Right ventricle myocardium inferior (tissue), 1 donor: Measurements from ENCODE around the gene ESYT2. TPM values are rescaled to one million over a fixed set of nuclear protein-coding genes. Genes with fewer than 3 reads are reported as not detected.

Experiments
- ATAC-seq: fragments of 200-7000 bp; cut with Tn5 transposase; one replicate; pipeline ENCODE4 v1.9.1; 2020; ENCODE audit warnings: mild to moderate bottlenecking, moderate library complexity
- DNase-seq: peaks from one replicate; pipeline ENCODE4 v3.0.0; 2021; ENCODE audit errors: missing footprints
- intact Hi-C: fragments of 100-400 bp; cut with DNase I; formaldehyde crosslinking; loops from one replicate; pipeline ENCODE4 v1.11.0; 2022
- total RNA-seq: library from RNA; stranded (reverse); fragmentation: NEBNext Ultra II Directional; extraction: Animal tissue kit (Norgen Biotek cat#: 25700); gene quantifications from one replicate; pipeline ENCODE4 v1.2.1, GENCODE V29; 2021
- donor health status: DM: no; HTN: yes; CAD: no; lungs with severe emphysema.

Gene ESYT2
- total RNA-seq, 1 donor from 2014 or later, result 42.5 TPM

- DNase-seq (no peak), ATAC-seq (no peak)
- intact Hi-C loops, result no loop called here
These were observed 16.6 kb downstream of the ESYT2 start for GRCh38 chr7:158812684-158813083.

DNA sequence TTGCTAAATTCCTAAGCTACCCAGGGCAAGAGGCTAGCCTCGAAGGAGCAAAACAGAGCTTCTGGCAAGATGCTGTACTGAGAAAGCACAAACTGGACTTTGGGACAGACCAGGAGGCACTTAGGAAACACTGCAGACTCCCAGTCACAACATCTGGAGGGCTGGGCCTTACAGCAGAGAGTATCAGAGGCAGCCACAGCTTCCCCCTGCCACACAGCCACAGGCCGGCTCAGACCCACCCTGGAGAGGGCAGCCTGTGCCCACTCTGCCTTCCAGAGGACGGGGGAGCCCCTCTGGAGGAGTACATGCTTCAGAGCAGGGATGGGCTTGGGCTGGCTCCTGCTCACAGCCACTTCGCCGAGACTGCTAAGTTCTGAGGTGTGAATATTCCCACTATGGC lies 17.4 kb downstream of the ESYT2 start:
- DNase-seq, result no peak
- intact Hi-C loops, result no loop called here
- ATAC-seq, result peak; percentile 79

DNA sequence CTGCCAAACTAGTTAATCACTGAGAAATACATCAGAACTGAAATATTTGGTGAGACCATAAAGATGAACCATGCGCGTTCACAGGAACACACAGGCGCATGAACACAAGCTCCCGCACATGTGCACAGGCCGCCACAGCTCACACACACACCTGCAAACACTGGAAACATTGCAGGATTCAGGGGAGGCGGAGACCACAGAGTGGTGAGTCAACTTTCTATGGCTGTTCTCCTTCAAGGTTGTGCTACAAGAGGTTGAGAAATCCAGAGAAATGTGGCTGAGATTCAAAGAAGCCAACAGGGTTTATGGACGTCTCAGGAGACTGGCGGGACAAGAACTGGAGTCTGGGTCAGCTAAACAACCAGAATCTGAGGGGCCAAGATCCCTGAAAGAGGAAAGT lies 17.8 kb downstream of the ESYT2 start:
- no peak for DNase-seq
- peak; percentile 45 for ATAC-seq
- intact Hi-C loops, result no loop called here

- DNase-seq (no peak), ATAC-seq (no peak)
- intact Hi-C loops, result no loop called here
These were observed 18.5 kb downstream of the ESYT2 start for GRCh38 chr7:158810846-158811245.

- DNase-seq (no peak), ATAC-seq (no peak)
- intact Hi-C loops, result no loop called here
These were observed 19.7 kb downstream of the ESYT2 start for GRCh38 chr7:158809596-158809995.

DNA sequence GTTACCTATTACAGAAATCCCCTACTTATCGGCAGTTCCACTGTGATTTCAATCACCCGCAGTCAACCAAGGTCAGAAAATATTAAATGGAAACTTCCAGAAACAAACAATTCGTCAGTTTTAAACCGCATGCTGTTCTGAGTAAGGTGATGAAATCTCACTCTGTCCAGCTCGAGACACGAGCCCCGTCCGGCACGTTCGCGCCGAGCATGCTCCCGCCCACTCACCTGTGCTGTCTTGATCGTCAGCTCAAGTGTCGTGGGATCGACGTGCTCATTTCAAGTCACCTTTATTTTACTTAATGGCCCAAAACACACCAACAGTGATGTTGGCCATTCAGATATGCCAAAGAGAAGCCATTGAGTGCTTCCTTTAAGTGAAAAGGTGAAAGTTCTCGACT lies 21.2 kb downstream of the ESYT2 start:
- intact Hi-C loops, result no loop called here
- ATAC-seq, result no peak
- no peak for DNase-seq

DNA sequence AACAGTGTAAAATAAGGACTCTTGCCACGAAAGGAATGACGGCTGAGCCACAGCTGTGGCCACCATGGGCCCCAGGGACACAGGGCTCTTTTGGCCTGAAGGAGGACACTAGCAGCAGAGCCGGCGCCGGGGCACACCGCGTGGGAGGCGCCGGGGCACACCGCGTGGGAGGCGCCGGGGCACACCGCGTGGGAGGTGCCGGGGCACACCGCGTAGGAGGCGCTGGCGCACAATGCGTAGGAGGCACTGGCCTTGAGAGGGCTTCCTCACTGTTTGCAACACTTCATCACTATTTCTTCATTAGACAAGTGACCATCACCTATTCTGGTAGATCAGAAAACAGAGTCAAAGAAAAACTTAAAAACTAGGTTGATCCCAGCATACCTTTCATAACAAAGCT lies 23.4 kb downstream of the ESYT2 start:
- no peak for ATAC-seq

GRCh38 chr7:158805414-158805813 lies 23.9 kb downstream of the ESYT2 start:
- intact Hi-C loops, result no loop called here
- DNase-seq, result no peak
- no peak for ATAC-seq

More for the DNA sequence above, 23.4 kb downstream of the ESYT2 start:
- DNase-seq, result no peak
- intact Hi-C loops, result no loop called here

- intact Hi-C loops, result no loop called here
- no peak for DNase-seq
- ATAC-seq, result no peak
These were observed 25.0 kb downstream of the ESYT2 start for GRCh38 chr7:158804335-158804734.

DNA sequence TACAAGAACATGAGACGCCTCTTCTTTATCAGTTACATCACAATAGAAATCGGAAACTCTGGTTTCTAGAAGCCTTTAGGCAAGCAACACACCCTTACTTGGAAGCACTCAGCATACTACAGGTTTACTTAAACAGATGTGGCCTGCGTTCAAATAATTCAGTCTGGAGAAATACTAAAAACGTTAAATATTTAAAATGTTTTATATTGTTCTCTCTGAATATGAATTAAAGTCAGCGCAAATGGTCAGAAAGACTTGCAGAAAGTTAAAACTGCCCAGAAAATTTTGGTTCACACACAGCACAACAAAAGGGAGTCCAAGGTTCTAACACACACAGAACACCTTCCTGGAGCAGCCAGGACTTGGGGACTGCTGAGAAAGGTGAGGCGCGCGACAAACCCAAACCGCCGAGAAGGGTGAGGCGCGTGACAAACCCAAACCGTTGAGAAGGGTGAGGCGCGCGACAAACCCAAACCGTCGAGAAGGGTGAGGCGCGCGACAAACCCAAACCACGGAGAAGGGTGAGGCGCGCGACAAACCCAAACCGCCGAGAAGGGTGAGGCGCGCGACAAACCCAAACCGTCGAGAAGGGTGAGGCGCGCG lies 25.8 kb downstream of the ESYT2 start:
- intact Hi-C loops, result no loop called here
- ATAC-seq (no peak), DNase-seq (no peak)

DNA sequence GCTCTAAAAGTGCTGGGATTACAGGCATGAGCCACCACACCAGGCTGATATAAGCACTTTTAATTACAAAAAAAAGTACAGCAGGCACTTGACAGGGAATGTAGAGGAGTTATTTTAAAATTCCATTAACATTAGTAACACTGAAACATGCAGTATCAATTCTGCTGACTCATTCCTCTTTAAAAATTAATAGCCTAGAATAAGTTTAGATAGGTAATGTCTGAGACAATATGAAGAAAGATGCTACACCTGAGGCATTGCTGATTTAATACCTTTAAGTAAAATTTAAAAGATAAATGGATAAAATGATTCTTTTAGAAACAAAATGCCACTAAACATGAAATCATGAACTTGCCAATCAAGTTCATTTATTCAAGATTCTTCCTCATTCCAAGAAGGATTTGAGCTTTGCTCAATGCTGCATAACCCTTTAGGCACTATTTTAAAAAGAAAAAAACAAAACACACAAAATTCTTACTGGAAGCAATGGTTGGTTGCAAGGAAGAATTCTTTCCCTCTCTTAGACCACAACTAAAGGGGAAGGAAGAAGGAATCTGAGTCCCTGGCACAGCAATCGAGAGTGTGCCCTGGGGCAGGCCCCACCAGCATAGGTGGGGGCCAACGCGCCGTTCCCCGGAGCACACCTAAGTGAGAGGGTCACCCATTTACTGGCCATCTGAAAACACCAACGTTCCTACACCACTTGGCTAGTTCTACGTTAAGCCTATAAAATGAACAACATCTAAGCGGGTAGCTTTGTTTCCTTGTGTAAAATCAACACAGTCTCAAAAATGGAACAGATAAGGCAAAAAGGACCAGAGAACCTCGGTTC lies 26.6 kb downstream of the ESYT2 start:
- DNase-seq, result no peak
- ATAC-seq, result peak; percentile 35
- intact Hi-C loops, result no loop called here

- intact Hi-C loops, result no loop called here
- ATAC-seq (no peak), DNase-seq (no peak)
These were observed 30.6 kb downstream of the ESYT2 start for GRCh38 chr7:158798741-158799140.

DNA sequence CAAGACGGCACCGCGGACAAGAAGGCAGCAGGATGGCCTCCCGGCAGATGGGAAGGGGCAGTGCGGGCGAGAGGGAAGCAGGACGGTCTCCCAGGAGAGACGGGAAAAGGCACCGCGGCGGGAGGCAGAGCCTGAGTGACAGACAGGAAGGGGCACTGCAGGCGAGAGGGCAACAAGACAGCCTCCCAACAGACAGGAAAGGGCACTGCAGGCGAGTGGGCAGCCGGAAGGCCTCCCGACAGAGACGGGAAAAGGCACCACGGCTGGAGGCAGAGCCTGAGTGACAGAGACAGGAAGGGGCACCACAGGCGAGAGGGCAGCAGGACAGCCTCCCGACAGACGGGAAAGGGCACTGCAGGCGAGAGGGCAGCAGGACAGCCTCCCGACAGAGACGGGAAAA lies 32.6 kb downstream of the ESYT2 start:
- ATAC-seq, result no peak
- DNase-seq, result no peak
- intact Hi-C loops, result no loop called here

DNA sequence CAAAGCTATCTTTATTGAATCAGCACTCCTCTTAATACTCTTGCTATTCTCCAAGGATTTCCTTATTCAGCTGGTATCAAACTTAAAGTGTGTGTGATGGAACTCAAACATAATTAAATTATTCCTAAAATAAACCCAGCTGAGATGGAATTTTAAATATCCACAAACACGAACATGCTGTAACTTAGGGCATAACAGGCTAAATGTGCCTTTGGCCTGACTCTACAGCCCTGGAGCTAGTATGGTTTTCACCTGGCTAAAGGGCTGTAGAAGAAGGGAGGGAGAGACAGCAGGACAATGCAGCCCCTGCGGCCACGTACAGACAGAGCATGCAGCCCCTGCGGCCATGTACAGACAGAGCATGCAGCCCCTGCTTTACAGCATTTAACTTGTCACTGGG lies 34.0 kb downstream of the ESYT2 start:
- no peak for DNase-seq
- intact Hi-C loops, result no loop called here
- no peak for ATAC-seq

DNA sequence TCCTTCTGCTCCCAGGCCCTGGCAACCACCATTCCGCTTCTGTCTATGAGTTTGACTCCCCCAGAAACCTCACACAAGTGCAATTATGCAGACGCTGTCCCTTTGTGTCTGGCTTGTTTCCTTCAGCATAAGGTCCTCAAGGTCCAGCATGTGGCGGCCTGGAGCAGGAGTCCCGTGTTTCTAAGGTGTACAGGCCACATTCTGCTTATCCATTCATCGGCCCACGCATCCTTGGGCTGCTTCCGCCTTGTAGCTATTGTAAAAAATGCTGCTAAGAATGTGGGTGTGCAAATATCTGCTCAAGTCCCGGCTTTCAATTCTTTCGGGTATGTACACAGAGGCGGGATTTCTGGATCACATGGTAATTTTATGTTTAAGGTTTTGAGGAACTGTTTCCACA lies 38.2 kb downstream of the ESYT2 start:
- intact Hi-C loops, result no loop called here
- DNase-seq, result no peak
- no peak for ATAC-seq

DNA sequence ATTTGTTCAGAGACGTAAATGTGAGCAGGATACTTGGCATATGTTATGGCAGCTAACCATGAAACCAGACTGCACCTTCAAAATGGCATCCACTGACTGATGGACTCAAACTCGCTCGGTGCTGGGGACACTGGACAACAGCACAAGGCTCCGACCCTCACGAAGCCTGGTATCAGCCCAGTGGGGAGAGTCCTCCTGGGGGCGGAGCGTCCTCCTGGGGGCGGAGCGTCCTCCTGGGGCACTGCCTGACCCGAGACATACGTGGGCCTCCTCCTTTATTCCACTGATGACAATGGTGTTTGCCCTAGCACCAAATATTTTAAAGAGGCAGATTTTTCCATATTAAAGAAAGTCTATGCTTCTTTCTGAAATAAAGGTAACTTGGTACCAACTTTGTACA lies 39.5 kb downstream of the ESYT2 start:
- intact Hi-C loops, result no loop called here
- no peak for ATAC-seq
- DNase-seq, result no peak

DNA sequence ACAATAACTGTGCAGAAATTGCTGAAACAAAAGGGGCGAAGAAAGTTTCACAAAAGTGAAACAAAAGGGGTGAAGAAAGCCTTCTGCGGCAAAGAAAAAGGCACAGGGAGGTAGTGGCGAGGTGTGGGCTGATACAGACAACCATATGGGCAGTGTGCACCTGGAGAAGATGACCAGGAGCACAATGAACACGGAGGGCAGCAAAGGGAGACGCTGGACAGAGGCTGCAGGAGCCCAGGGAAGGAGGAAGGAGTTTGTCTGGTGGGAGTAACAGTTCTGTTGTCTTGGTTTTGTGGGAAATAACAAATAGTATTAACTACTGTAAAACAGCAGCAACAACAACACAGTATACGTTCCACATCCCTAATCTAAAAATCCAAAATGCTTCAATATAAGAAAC lies 42.4 kb downstream of the ESYT2 start:
- intact Hi-C loops, result no loop called here
- no peak for ATAC-seq
- no peak for DNase-seq

GRCh38 chr7:158784270-158784669 lies 45.0 kb downstream of the ESYT2 start:
- intact Hi-C loops, result loop anchor here (5.0 kb wide), 2 partner anchors 83 to 128 kb away; no protein-coding TSS in a partner anchor
- DNase-seq (no peak), ATAC-seq (no peak)

- ATAC-seq, result no peak
These were observed 45.7 kb downstream of the ESYT2 start for GRCh38 chr7:158783595-158783994.

GRCh38 chr7:158782761-158783401 lies 46.4 kb downstream of the ESYT2 start:
- DNase-seq (peak; percentile 74), ATAC-seq (peak; percentile 91)
- intact Hi-C loops, result loop anchor here (1.0 to 5.0 kb wide), 3 partner anchors 46 to 129 kb away; partner anchors contain the start of gene ESYT2

More at GRCh38 chr7:158783595-158783994, 45.7 kb downstream of the ESYT2 start:
- intact Hi-C loops, result loop anchor here (1.0 to 5.0 kb wide), 3 partner anchors 46 to 129 kb away; partner anchors contain the start of gene ESYT2
- DNase-seq, result no peak
